Fibroblast of lung (primary cell): ENCODE data around the gene RIN3. TPM values are rescaled to one million over a fixed set of nuclear protein-coding genes. Genes with fewer than 3 reads are reported as not detected.

ENCODE experiments used
- DNase-seq, 2 donors: peaks; one replicate each; pipeline versions ENCODE4 v3.0.0 to v3.0.0-alpha.2; 2010; ENCODE audit warnings: low read depth in 2 of 2
- H2AFZ ChIP-seq: 2 replicates; pipeline ENCODE4 v1.5.1; 2012; ENCODE audit warnings: low read length, control low read depth, inconsistent platforms
- H3K27ac ChIP-seq: 2 replicates; pipeline ENCODE4 v1.5.1; 2011; ENCODE audit warnings: low read length, control low read depth; ENCODE audit not compliant: insufficient read depth
- H3K27me3 ChIP-seq: 2 replicates; pipeline ENCODE4 v1.5.1; 2011; ENCODE audit warnings: mild to moderate bottlenecking, low read length; ENCODE audit not compliant: control insufficient read depth, insufficient read depth
- H3K36me3 ChIP-seq: 2 replicates; pipeline ENCODE4 v1.5.1; 2011; ENCODE audit warnings: low read length; ENCODE audit not compliant: control insufficient read depth, insufficient read depth
- H3K4me1 ChIP-seq: 2 replicates; pipeline ENCODE4 v1.5.1; 2011; ENCODE audit warnings: low read length; ENCODE audit not compliant: control insufficient read depth, insufficient read depth; ENCODE audit errors: extremely low read depth
- H3K4me2 ChIP-seq: 2 replicates; pipeline ENCODE4 v1.5.1; 2011; ENCODE audit warnings: low read length, control low read depth; ENCODE audit not compliant: insufficient read depth; ENCODE audit errors: extremely low read depth
- H3K4me3 ChIP-seq, 4 experiments: fragments of 200-600 bp in 1 of 4; sonication (generic) in 1 of 4; replicated peaks in 1 of 4; 2 replicates each; pipeline ENCODE4 v1.5.1; 2011 to 2016; ENCODE audit warnings: low read length in 4 of 4, low read depth in 3 of 4, mild to moderate bottlenecking in 3 of 4, control low read depth in 2 of 4, inconsistent platforms in 1 of 4, mixed read lengths in 1 of 4; ENCODE audit not compliant: insufficient read depth in 1 of 4; ENCODE audit errors: control extremely low read depth in 1 of 4
- H3K79me2 ChIP-seq: 2 replicates; pipeline ENCODE4 v1.5.1; 2012; ENCODE audit warnings: mild to moderate bottlenecking, low read length, inconsistent platforms; ENCODE audit not compliant: control insufficient read depth, insufficient read depth
- H3K9ac ChIP-seq: 2 replicates; pipeline ENCODE4 v1.5.1; 2011; ENCODE audit warnings: mild to moderate bottlenecking, low read length, control low read depth; ENCODE audit not compliant: insufficient read depth
- H3K9me3 ChIP-seq: 2 replicates; pipeline ENCODE4 v1.5.1; 2012; ENCODE audit warnings: low read depth, low read length; ENCODE audit not compliant: control insufficient read depth, insufficient read depth
- H4K20me1 ChIP-seq: 2 replicates; pipeline ENCODE4 v1.5.1; 2011; ENCODE audit warnings: low read length; ENCODE audit not compliant: control insufficient read depth, insufficient read depth; ENCODE audit errors: extremely low read depth
- CTCF ChIP-seq, 2 donors: IDR thresholded peaks in 1 of 2; conservative IDR thresholded peaks in 1 of 2; 1 replicate in 1 of 2; 2 replicates in 1 of 2; pipeline ENCODE4 v1.5.1; 2011 to 2012; ENCODE audit warnings: low read length in 2 of 2, control low read depth in 1 of 2, inconsistent platforms in 1 of 2, low read depth in 1 of 2, mild to moderate bottlenecking in 1 of 2
- EZH2 ChIP-seq: IDR thresholded peaks from 2 replicates; pipeline ENCODE4 v1.5.1; 2012; ENCODE audit warnings: low read length, control low read depth, mild to moderate bottlenecking; ENCODE audit errors: missing control alignments
- polyA plus RNA-seq, 2 donors: library from polyadenylated mRNA; depleted of rRNA in 1 of 2; stranded (reverse) in 1 of 2; unstranded in 1 of 2; fragments of >200 nt; gene quantifications; 2 replicates each; pipeline ENCODE4 v1.2.1, GENCODE V29; 2011 to 2012; ENCODE audit warnings: missing spikeins in 1 of 2
- total RNA-seq: library from RNA; depleted of rRNA; stranded (reverse); fragments of >200 nt; gene quantifications from 2 replicates; pipeline ENCODE4 v1.2.1, GENCODE V29; 2014

RIN3 gene
- total and polyA plus RNA-seq, 2 donors (not counting 1 experiment from before 2014, with no cell fraction given) = 8.9 to 9.2 TPM

- no peak for DNase-seq
- no peak overlapping the region for H3K9ac ChIP-seq
- TF ChIP-seq EZH2 = no peak
- TF ChIP-seq CTCF (conservative IDR thresholded peaks at IDR 0.05 in 1 of 2, IDR thresholded peaks at IDR 0.05 in 1 of 2; ENCODE audit: low read depth in 1 of 2, low read length in 2 of 2) = no peak
- no peak overlapping the region for H3K4me2 ChIP-seq
- no peak overlapping the region for H2AFZ ChIP-seq
- H3K4me3 ChIP-seq = no peak overlapping the region
- peaks cover 3% of the 10 kb centered on the region for H3K27me3 ChIP-seq
- no peaks in the 10 kb centered on the region for H3K9me3 ChIP-seq
- H3K79me2 ChIP-seq = no peaks in the 10 kb centered on the region
- no peak overlapping the region for H3K27ac ChIP-seq
- no peaks in the 10 kb centered on the region for H3K36me3 ChIP-seq
- H3K4me1 ChIP-seq = peaks cover 3% of the 10 kb centered on the region
- no peaks in the 10 kb centered on the region for H4K20me1 ChIP-seq
Measured at GRCh38 chr14:92482621-92483319, 30.8 kb upstream of the RIN3 start.

GRCh38 chr14:92484132-92484823 is 29.3 kb upstream of the RIN3 start:
- no peak overlapping the region for H3K4me2 ChIP-seq
- no peaks in the 10 kb centered on the region for H3K36me3 ChIP-seq
- H2AFZ ChIP-seq = no peak overlapping the region
- TF ChIP-seq CTCF (conservative IDR thresholded peaks at IDR 0.05 in 1 of 2, IDR thresholded peaks at IDR 0.05 in 1 of 2; ENCODE audit: low read depth in 1 of 2, low read length in 2 of 2) = no peak
- TF ChIP-seq EZH2 = no peak
- H3K9me3 ChIP-seq = no peaks in the 10 kb centered on the region
- H3K27me3 ChIP-seq = peaks cover 3% of the 10 kb centered on the region
- H3K27ac ChIP-seq = no peak overlapping the region
- H4K20me1 ChIP-seq = no peaks in the 10 kb centered on the region
- H3K4me1 ChIP-seq = peaks cover 3% of the 10 kb centered on the region
- no peak for DNase-seq
- no peak overlapping the region for H3K4me3 ChIP-seq
- no peak overlapping the region for H3K9ac ChIP-seq
- H3K79me2 ChIP-seq = no peaks in the 10 kb centered on the region

- no peaks in the 10 kb centered on the region for H3K79me2 ChIP-seq
- peaks cover 3% of the 10 kb centered on the region for H3K27me3 ChIP-seq
- H3K9me3 ChIP-seq = no peaks in the 10 kb centered on the region
- peaks cover 3% of the 10 kb centered on the region for H3K4me1 ChIP-seq
- H3K4me2 ChIP-seq = no peak overlapping the region
- no peak overlapping the region for H3K9ac ChIP-seq
- TF ChIP-seq EZH2 (no peak), CTCF (conservative IDR thresholded peaks at IDR 0.05 in 1 of 2, IDR thresholded peaks at IDR 0.05 in 1 of 2; ENCODE audit: low read depth in 1 of 2, low read length in 2 of 2) (no peak)
- H3K27ac ChIP-seq = no peak overlapping the region
- no peak overlapping the region for H2AFZ ChIP-seq
- H4K20me1 ChIP-seq = no peaks in the 10 kb centered on the region
- H3K36me3 ChIP-seq = no peaks in the 10 kb centered on the region
- no peak overlapping the region for H3K4me3 ChIP-seq
- DNase-seq = peak; percentile 61 to 69
Measured at GRCh38 chr14:92486881-92487280, 26.7 kb upstream of the RIN3 start.
